Panc1 (cell line): ENCODE results near the gene ZSWIM7. TPM values are rescaled to one million over a fixed set of nuclear protein-coding genes. Genes with fewer than 3 reads are reported as not detected.

Experiments used
- ATAC-seq: fragments of 200-7000 bp; cut with Tn5 transposase; 2 replicates; pipeline ENCODE4 v1.9.1; 2020; ENCODE audit warnings: mild to moderate bottlenecking, moderate library complexity
- BruUV-seq: library from RNA; stranded (reverse); fragments of 400-500 nt; replicated peaks from 2 replicates; lab custom pipeline; 2021; lab: Mats Ljungman, UMichigan
- CTCF ChIA-PET: fragments of 300-600 bp; sonication (Branson Sonifier 250); formaldehyde crosslinking; loops from one replicate; lab custom pipeline; 2022; ENCODE audit warnings: antibody characterized with exemption; lab: Charles Lee
- POLR2A ChIA-PET: fragments of 300-600 bp; sonication (Branson Sonifier 250); formaldehyde crosslinking; loops from one replicate; lab custom pipeline; 2022; ENCODE audit warnings: antibody characterized with exemption; lab: Charles Lee
- DNase-seq: peaks from one replicate; pipeline ENCODE4 v3.0.0-alpha.2; 2010; ENCODE audit warnings: low read depth, low spot score
- H3K27ac ChIP-seq: 2 replicates; pipeline ENCODE4 v1.5.1; 2011; ENCODE audit warnings: mild to moderate bottlenecking, low read length, inconsistent platforms
- H3K27me3 ChIP-seq: fragments of 200-500 bp; sonication (Bioruptor generic); 2 replicates; pipeline ENCODE4 v1.6.0; 2014; ENCODE audit warnings: low read length, inconsistent platforms; ENCODE audit not compliant: control insufficient read depth, insufficient read depth
- H3K36me3 ChIP-seq: fragments of 200-500 bp; sonication (Bioruptor generic); 2 replicates; pipeline ENCODE4 v1.5.1; 2014; ENCODE audit warnings: inconsistent platforms, mild to moderate bottlenecking, low read length, moderate library complexity; ENCODE audit not compliant: control insufficient read depth, insufficient read depth
- H3K4me1 ChIP-seq: 2 replicates; pipeline ENCODE4 v1.5.1; 2011; ENCODE audit warnings: inconsistent platforms, mild to moderate bottlenecking, low read length, moderate library complexity; ENCODE audit not compliant: control insufficient read depth, insufficient read depth
- H3K4me3 ChIP-seq, 2 experiments: 2 replicates each; pipeline ENCODE4 v1.5.1; 2011 to 2012; ENCODE audit warnings: low read depth in 2 of 2, low read length in 2 of 2, mild to moderate bottlenecking in 2 of 2, inconsistent platforms in 1 of 2, moderate library complexity in 1 of 2
- H3K9me3 ChIP-seq: fragments of 200-500 bp; sonication (Bioruptor generic); 2 replicates; pipeline ENCODE4 v1.5.1; 2014; ENCODE audit warnings: low read depth, mild to moderate bottlenecking, inconsistent platforms, low read length, moderate library complexity; ENCODE audit not compliant: control insufficient read depth, insufficient read depth
- CTCF ChIP-seq: fragments of 450-650 bp; IDR thresholded peaks from 2 replicates; pipeline ENCODE4 v1.5.1; 2017; ENCODE audit warnings: mild to moderate bottlenecking
- POLR2AphosphoS5 ChIP-seq: IDR thresholded peaks from 2 replicates; pipeline ENCODE4 v1.6.1; 2012; ENCODE audit warnings: mild to moderate bottlenecking, low read depth, low read length, moderate library complexity
- REST ChIP-seq, 2 experiments: IDR thresholded peaks; 2 replicates each; pipeline ENCODE4 v1.6.1; 2011 to 2012; ENCODE audit warnings: low read depth in 2 of 2, control low read depth in 1 of 2, low read length in 1 of 2, mild to moderate bottlenecking in 1 of 2, moderate library complexity in 1 of 2; ENCODE audit not compliant: insufficient read depth in 1 of 2
- SIN3A ChIP-seq: IDR thresholded peaks from 2 replicates; pipeline ENCODE4 v1.6.1; 2012; ENCODE audit warnings: low read depth, mild to moderate bottlenecking, low read length, moderate library complexity, borderline replicate concordance; ENCODE audit not compliant: insufficient read depth
- TCF7L2 ChIP-seq: IDR thresholded peaks from 2 replicates; pipeline ENCODE4 v1.6.1; 2011; ENCODE audit warnings: mild to moderate bottlenecking, low read depth, low read length, inconsistent platforms
- in situ Hi-C: cut with HindIII; loops from 2 replicates; pipeline ENCODE4 v1.10.0; 2016; ENCODE audit warnings: low sequenced_read_pairs, low pct_unique_long_range_greater_than_20kb
- intact Hi-C: fragments of 100-400 bp; cut with micrococcal nuclease; formaldehyde crosslinking; loops from one replicate; pipeline ENCODE4 v1.10.0; 2022; ENCODE audit not compliant: unreplicated experiment
- total RNA-seq: library from RNA; stranded (reverse); gene quantifications from one replicate; pipeline ENCODE4 v1.2.1, GENCODE V29; 2021; ENCODE audit not compliant: unreplicated experiment

The ZSWIM7 gene
- total RNA-seq, 1 experiment from 2014 or later, result 17.5 TPM

DNA sequence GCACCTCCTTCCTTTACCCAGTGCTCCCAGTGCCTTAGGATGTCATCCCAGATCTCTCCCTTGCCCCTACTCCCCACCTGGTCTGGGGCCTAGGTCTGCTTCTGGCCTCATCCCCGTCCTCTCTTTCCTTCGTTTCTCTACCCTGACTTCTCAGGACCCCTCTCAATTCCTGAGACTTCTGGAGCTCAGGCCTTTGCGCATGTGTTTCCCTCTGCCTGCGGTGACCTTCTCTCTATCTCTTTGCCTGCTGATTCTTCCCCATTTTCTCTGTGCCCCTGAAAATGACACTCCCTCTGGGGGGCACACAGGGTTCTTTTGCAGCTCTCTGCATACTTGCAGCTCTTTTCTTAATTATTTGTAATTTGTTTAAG is 41.0 kb downstream of the ZSWIM7 start:
- DNase-seq, result no peak
- BruUV-seq, result no TSS peak
- intact Hi-C loops, result no loop called here
- peaks cover 73% of the 10 kb centered on the region for H3K4me1 ChIP-seq
- in situ Hi-C loops, result no loop called here
- TF ChIP-seq REST (IDR thresholded peaks at IDR 0.05; ENCODE audit: insufficient read depth in 1 of 2, low read depth in 2 of 2, low read length in 1 of 2) (no peak), SIN3A (no peak), POLR2AphosphoS5 (no peak), CTCF (no peak), TCF7L2 (no peak)
- H3K27me3 ChIP-seq, result no peaks in the 10 kb centered on the region
- no peaks in the 10 kb centered on the region for H3K36me3 ChIP-seq
- CTCF ChIA-PET, result no interaction called here
- POLR2A ChIA-PET, result no interaction called here
- no peak for ATAC-seq
- peak overlapping the region in 1 of 2 experiments; percentile 20; a peak in 2 of 4 replicates for H3K4me3 ChIP-seq
- H3K27ac ChIP-seq, result peak overlapping the region; percentile 98
- no peaks in the 10 kb centered on the region for H3K9me3 ChIP-seq

- H3K36me3 ChIP-seq, result no peaks in the 10 kb centered on the region
- no peaks in the 10 kb centered on the region for H3K27me3 ChIP-seq
- in situ Hi-C loops (no loop called here), intact Hi-C loops (no loop called here)
- no peak for DNase-seq
- peak; percentile 10; the same call in 1 of the 2 replicates for ATAC-seq
- H3K4me3 ChIP-seq, result peak overlapping the region in 1 of 2 experiments; percentile 24; a peak in 1 of 4 replicates
- ChIA-PET CTCF (no interaction called here), POLR2A (interaction anchor here (0.6 kb wide), 1 partner anchor 480 kb away, joined by 5 read pairs; no protein-coding TSS in a partner anchor)
- H3K4me1 ChIP-seq, result peaks cover 72% of the 10 kb centered on the region
- H3K27ac ChIP-seq, result peak overlapping the region; percentile 98
- TF ChIP-seq TCF7L2, result no peak
- TF ChIP-seq SIN3A, result no peak
- no peak for TF ChIP-seq CTCF
- TF ChIP-seq POLR2AphosphoS5, result no peak
- TF ChIP-seq REST (IDR thresholded peaks at IDR 0.05; ENCODE audit: insufficient read depth in 1 of 2, low read depth in 2 of 2, low read length in 1 of 2), result no peak
- H3K9me3 ChIP-seq, result no peaks in the 10 kb centered on the region
- no TSS peak for BruUV-seq
These were observed 41.7 kb downstream of the ZSWIM7 start for GRCh38 chr17:15957608-15958307.
